ENCODE data around the gene MCF2L2.
"Not testable (repeated sequence)": the region's sequence is repeated elsewhere in the genome, so short reads cannot be mapped to it uniquely, and the experiment has no call there.

MCF2L2 gene

DNA sequence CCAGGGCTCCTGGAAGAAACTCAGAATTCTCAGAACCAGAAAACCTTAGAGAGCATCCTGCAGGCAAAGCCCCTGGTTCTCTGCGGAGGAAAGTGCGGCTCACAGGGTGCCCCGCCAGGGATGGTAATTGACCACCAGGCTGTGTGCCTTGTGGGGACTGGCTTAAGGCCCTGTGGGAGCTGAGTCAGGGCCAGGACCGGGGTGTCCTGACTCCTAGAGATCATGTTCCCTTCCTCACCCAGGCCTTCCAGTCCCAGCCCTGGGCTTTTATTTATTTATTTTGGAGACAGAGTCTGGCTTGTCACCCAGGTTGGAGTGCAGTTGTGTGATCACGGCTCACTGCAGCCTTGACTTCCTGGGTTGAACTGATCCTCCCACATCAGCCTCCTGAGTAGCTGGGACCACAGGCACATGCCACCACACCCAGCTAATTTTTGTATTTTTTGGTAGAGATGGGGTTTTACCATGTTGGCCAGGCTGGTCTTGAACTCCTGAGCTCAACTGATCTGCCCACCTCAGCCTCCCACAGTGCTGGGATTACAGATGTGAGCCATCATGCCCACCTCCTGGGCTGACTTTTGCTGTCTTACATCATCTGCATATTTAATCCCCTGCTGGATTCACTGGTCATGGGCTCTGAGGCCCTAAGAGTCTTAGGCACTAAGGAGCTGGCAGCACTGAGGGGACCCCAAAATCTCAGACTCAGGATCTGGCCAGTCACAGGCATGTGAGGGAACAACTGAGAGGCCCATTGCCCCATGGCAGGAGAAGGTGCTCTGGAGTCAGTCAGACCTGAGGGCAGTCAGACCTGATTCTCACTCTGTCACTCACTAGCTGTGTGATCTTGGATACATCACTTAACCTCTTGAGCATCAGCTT lies 245.4 kb downstream of the MCF2L2 start:
- no peak for DNase-seq (ENCODE audit: low spot score)
- TF ChIP-seq, protein P1, sequence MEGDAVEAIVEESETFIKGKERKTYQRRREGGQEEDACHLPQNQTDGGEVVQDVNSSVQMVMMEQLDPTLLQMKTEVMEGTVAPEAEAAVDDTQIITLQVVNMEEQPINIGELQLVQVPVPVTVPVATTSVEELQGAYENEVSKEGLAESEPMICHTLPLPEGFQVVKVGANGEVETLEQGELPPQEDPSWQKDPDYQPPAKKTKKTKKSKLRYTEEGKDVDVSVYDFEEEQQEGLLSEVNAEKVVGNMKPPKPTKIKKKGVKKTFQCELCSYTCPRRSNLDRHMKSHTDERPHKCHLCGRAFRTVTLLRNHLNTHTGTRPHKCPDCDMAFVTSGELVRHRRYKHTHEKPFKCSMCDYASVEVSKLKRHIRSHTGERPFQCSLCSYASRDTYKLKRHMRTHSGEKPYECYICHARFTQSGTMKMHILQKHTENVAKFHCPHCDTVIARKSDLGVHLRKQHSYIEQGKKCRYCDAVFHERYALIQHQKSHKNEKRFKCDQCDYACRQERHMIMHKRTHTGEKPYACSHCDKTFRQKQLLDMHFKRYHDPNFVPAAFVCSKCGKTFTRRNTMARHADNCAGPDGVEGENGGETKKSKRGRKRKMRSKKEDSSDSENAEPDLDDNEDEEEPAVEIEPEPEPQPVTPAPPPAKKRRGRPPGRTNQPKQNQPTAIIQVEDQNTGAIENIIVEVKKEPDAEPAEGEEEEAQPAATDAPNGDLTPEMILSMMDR (IDR thresholded peaks at IDR 0.05; ENCODE audit: extremely low read depth, insufficient read depth, missing control alignments) = no peak
- in situ Hi-C loops (cut with MboI; ENCODE audit: low pct_unique_long_range_greater_than_20kb, low sequenced_read_pairs, unreplicated experiment) = no loop called here

GRCh38 chr3:183182073-183182472 lies 246.3 kb downstream of the MCF2L2 start:
- in situ Hi-C loops (cut with MboI; ENCODE audit: low pct_unique_long_range_greater_than_20kb, low sequenced_read_pairs, unreplicated experiment) = no loop called here
- DNase-seq (ENCODE audit: low spot score) = no peak
- TF ChIP-seq, protein P1 (IDR thresholded peaks at IDR 0.05; ENCODE audit: extremely low read depth, insufficient read depth, missing control alignments) = no peak

DNA sequence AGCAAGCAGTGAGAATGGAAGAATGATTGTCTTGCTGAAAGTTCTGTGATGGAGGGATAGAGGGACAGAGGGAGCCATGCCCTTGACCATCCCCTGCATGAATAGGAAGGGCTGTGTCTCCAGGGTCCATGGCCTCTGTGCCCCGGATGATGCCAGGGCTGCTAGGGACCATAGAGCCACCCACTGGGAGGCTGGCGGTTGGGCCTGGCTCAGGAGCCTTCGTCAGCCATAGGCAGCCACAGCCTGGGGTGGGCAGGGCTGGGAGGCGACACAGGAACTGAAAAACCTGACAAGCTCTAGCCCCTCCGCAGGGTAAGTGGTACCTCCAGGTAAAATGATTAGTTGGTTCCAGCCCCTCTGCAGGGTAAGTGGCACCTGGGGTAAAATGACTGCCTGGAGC lies 246.8 kb downstream of the MCF2L2 start:
- TF ChIP-seq, protein P1 (IDR thresholded peaks at IDR 0.05; ENCODE audit: extremely low read depth, insufficient read depth, missing control alignments) = no peak
- in situ Hi-C loops (cut with MboI; ENCODE audit: low pct_unique_long_range_greater_than_20kb, low sequenced_read_pairs, unreplicated experiment) = no loop called here
- DNase-seq (ENCODE audit: low spot score) = no peak

- in situ Hi-C loops (cut with MboI; ENCODE audit: low pct_unique_long_range_greater_than_20kb, low sequenced_read_pairs, unreplicated experiment) = no loop called here
- TF ChIP-seq, protein P1 (IDR thresholded peaks at IDR 0.05; ENCODE audit: extremely low read depth, insufficient read depth, missing control alignments) = no peak
Observed at GRCh38 chr3:183180784-183181295, 247.6 kb downstream of the MCF2L2 start.

GRCh38 chr3:183180110-183180783 lies 248.2 kb downstream of the MCF2L2 start:
- TF ChIP-seq, protein P1 (IDR thresholded peaks at IDR 0.05; ENCODE audit: extremely low read depth, insufficient read depth, missing control alignments) = no peak
- DNase-seq (ENCODE audit: low spot score) = no peak
- in situ Hi-C loops (cut with MboI; ENCODE audit: low pct_unique_long_range_greater_than_20kb, low sequenced_read_pairs, unreplicated experiment) = no loop called here

More at GRCh38 chr3:183180784-183181295, 247.6 kb downstream of the MCF2L2 start:
- DNase-seq (ENCODE audit: low spot score) = no peak

DNA sequence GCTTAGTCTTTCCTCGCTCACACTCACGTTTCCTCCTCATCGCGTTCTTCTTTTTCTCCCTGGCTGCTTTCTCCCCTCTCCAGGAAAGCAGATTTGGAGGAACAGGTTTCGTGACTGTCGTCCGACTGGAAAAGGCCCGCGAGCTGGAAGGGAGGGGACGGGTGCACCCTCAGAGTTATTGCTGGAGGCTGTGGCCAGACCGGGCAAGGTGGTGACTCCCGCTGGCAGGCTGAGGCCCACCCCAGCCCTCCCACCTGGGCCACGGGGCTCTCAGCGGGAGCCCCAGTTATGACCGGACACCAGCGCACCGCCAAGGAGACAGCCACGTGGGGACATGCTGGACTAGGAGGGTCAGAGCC lies 248.9 kb downstream of the MCF2L2 start:
- DNase-seq (ENCODE audit: low spot score); in situ Hi-C loops (cut with MboI; ENCODE audit: low pct_unique_long_range_greater_than_20kb, low sequenced_read_pairs, unreplicated experiment): not testable (repeated sequence)
